D721Med (cell line): ENCODE measurements around the gene LZTS2.
"Not testable (repeated sequence)": the region's sequence is repeated elsewhere in the genome, so short reads cannot be mapped to it uniquely, and the experiment has no call there.

Experiments used
- DNase-seq: peaks from one replicate; pipeline ENCODE4 v3.0.0; 2011; ENCODE audit warnings: low spot score; ENCODE audit not compliant: insufficient read length
- FAIRE-seq: peaks from 2 replicates; lab custom pipeline; 2011; peaks lifted over from hg19 to GRCh38; lab: Jason Lieb, UNC
- TF ChIP-seq, protein P1 (sequence below): IDR thresholded peaks from 2 replicates; pipeline ENCODE4 v1.5.1; 2012; ENCODE audit warnings: mild to moderate bottlenecking, control low read depth; ENCODE audit not compliant: insufficient read depth; ENCODE audit errors: missing control alignments

Gene LZTS2

DNA sequence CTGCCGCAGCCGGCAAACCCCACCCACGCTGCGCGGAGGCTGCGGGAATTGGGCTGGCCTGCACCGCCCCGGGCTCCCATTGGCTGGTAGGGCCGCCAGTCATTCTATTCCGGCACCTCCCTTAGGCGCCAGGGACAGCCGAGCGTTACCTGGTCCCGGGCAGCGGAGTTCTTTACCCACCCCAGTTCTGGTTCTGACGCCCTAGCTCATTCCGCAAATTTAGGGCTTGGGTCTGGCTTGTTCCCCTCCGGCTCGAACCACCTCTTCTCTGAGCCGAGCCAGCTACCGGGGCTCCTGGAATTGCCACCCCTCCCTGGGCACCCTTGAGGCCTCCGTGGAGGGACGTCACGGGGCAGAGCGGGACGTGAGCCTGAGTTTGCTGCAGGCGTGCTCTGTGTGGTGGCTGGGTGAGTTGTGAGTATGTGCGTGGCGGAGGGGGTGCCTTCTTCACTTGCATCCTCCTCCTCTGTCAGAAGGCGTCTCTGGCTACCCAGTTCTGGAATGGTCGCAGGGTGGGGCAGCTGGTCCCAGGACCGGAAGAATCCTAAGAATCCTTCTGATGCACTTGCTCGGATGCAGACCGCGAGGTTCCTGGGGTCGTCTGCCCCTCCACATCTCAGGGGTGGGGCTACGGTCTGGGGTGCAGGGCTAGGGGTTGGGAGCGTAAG, 31.7 kb downstream of the LZTS2 start, which contains the start of the genes PDZD7 and SFXN3:
Gene PDZD7, minus strand, starts transcription at position 2 of the 668 bp plus-strand sequence. CDS start 910 bp downstream, outside the sequence.
Gene SFXN3, plus strand, starts transcription at position 107 of the 668 bp plus-strand sequence. CDS start 3,461 bp downstream, outside the sequence.
- TF ChIP-seq, protein P1, sequence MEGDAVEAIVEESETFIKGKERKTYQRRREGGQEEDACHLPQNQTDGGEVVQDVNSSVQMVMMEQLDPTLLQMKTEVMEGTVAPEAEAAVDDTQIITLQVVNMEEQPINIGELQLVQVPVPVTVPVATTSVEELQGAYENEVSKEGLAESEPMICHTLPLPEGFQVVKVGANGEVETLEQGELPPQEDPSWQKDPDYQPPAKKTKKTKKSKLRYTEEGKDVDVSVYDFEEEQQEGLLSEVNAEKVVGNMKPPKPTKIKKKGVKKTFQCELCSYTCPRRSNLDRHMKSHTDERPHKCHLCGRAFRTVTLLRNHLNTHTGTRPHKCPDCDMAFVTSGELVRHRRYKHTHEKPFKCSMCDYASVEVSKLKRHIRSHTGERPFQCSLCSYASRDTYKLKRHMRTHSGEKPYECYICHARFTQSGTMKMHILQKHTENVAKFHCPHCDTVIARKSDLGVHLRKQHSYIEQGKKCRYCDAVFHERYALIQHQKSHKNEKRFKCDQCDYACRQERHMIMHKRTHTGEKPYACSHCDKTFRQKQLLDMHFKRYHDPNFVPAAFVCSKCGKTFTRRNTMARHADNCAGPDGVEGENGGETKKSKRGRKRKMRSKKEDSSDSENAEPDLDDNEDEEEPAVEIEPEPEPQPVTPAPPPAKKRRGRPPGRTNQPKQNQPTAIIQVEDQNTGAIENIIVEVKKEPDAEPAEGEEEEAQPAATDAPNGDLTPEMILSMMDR: no peak
- DNase-seq (peak; percentile 92), FAIRE-seq (no peak)

DNA sequence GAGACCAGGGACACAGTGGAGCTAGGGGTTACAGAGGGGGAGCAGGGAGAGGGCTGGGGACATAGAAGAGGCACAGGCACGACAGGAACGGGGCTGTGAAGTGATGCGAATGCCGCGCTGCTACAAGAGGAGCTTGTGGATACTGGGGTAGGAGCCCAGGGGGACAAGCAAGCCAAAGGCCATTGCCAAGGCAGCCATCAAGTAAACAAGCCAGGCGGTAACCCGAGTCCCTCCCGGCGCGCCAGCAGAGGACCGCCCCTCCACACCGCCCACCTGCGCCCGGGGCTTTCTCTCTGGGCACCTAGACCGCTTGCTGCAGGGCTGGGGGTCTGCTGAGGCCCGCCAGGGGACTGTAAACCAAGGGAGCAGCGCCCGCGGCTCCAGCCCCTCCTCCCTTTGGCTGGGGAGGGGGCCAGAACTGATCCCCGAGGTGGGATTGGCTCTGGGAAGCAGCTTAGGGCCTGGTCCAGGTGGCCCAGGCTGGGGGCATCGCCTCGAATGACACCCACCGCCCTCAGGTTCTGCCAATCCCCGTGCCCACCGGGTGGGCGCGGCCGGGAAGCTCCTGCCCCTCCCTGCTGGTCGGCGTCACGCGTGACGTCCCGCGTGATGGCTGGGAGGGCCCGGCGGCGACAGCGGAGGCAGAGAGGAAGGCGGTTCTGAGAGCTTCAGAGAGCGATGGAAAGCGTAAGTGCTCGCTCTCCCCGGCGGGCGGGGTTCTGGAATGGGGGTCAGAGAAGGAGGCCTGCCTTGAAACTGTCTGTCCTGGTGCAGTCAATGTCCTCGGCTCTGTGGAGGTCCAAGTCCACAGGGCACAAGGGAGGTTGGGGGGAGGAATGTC, 32.4 kb downstream of the LZTS2 start:
- TF ChIP-seq, protein P1: no peak
- no peak for FAIRE-seq
- DNase-seq: peak; percentile 44

DNA sequence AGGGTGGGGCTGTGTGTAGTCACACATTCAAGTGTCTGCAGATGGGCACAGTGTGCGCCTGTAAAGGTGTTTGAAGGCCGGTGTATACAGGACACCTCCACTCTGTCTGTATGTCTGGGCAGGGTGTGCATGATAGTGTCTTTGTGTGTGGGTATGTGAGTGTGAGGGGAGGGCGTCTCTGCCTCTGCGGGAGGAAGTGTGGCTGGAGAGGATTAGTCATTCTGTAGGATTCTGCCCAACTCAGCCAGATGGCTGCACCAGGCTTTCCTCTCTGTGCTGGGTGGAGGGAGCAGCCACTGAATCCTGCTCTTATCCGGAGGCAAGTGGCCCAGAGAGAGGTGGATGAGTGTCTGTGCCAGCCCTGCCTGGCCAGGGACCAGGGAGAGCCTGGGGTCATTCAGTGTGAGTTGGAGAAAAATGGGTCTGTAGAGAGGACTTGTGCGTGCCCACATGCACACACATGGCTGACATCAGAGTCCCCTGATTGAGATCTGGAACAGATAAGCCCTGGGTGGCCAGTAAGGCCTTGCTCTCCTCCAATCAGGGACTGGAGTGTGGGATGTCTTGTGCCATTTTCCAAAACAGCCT, 33.1 kb downstream of the LZTS2 start:
- peak; percentile 44 for DNase-seq
- TF ChIP-seq, protein P1: no peak
- FAIRE-seq: no peak

DNA sequence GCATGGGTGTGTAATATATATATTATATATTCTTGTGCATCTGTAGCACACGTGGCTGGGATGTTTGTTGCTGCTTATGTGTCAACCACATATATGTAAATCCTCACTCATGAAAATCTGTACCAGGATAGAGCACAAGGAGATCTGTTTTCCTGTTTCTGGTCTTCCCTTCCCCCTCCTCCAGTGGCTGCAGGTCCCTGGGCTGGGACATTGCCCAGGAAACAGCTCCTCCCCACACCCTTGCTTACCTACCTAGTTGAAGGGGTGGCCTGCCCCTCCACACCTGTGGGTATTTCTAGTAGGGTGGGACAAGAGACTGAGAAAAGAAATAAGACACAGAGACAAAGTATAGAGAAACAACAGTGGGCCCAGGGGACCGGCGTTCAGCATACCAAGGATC, 33.7 kb downstream of the LZTS2 start:
- TF ChIP-seq, protein P1: no peak
- FAIRE-seq (no peak), DNase-seq (no peak)

DNA sequence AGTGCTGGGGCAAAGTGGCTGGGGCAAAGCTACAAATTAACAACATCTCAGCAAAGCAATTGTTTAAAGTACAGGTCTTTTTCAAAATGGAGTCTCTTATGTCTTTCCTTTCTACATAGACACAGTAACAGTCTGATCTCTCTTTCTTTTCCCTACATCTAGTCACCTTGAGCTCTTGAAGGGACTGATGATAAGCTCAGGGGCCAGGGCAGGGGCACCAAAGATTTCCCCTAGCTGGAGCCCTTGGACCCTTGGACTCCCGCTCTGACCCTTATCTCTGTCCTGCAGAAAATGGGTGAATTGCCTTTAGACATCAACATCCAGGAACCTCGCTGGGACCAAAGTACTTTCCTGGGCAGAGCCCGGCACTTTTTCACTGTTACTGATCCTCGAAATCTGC, 34.8 kb downstream of the LZTS2 start:
- DNase-seq, FAIRE-seq: not testable (repeated sequence)

DNA sequence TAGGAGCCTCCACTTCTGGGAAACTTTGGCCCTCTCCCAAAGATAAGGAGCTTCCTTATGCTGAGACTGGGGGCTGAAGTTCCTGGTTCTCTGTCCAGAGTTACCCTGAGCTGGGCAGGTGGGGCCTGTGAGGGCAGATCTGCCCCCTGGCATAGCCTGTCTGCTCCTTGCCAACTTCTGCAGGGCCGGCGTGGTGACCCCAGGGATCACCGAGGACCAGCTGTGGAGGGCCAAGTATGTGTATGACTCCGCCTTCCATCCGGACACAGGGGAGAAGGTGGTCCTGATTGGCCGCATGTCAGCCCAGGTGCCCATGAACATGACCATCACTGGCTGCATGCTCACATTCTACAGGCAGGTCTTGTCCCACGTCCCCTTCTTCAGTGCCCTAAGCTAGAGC, 35.7 kb downstream of the LZTS2 start:
- DNase-seq (no peak), FAIRE-seq (no peak)
- TF ChIP-seq, protein P1: no peak

DNA sequence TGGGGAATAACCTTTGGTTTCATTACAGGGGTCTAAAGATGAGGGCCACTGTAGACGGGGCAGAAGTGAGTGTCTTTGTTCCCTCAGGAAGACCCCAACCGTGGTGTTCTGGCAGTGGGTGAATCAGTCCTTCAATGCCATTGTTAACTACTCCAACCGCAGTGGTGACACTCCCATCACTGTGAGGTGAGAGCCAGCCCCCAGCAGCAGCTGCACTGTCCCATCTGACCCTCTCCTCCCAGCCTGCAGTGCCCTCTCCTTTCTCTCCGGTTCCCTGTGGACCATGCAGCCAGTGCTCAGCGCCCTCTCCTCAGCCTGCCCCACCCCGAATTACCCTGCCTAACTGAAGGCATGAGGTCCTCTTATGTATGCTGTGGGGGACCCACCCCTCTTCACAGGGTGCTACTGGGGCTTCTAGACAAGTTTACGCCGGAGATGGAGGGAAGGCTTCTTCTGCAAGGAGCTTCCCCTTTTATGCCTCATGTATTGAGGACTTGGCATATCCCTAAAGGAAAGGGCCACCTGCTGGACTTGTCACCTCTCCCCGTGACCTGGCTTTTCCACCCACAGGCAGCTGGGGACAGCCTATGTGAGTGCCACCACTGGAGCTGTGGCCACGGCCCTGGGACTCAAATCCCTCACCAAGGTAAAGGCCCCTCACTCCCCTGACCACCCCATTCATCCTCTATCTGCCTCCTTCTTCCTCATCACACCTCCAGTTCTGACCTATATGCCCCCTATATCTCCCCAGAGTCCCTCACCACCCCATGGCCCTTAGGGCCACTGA, 36.5 kb downstream of the LZTS2 start:
- DNase-seq (no peak), FAIRE-seq (no peak)
- TF ChIP-seq, protein P1: no peak
